ENCODE results near the gene LBHD1. TPM values are rescaled to one million over a fixed set of nuclear protein-coding genes. Genes with fewer than 3 reads are reported as not detected.
"Not testable (repeated sequence)": the region's sequence is repeated elsewhere in the genome, so short reads cannot be mapped to it uniquely, and the experiment has no call there.

Gene LBHD1
- total RNA-seq, 2 donors from 2014 or later: 4.9 to 5.6 TPM

GRCh38 chr11:62678433-62678769 lies 6.3 kb upstream of the LBHD1 start:
- no peak for DNase-seq
- H3K36me3 ChIP-seq (replicated peaks in 1 of 2; ENCODE audit: insufficient read depth in 1 of 2, low read depth in 2 of 2): peaks cover 0 to 5% of the 10 kb centered on the region in 2 donors
- WGBS, 2 donors: 2% methylated on average over 8 to 16 of the region's 16 CpGs
- TF ChIP-seq CTCF (IDR thresholded peaks at IDR 0.05): no peak
- TF ChIP-seq POLR2A (IDR thresholded peaks at IDR 0.05): no peak
- H3K27ac ChIP-seq: peak overlapping the region; percentile 81 to 92 (median 83)
- no peaks in the 10 kb centered on the region for H3K9me3 ChIP-seq
- H3K4me3 ChIP-seq: peak overlapping the region; percentile 57 to 89
- intact Hi-C loops (cut with DNase I): no loop called here
- no peaks in the 10 kb centered on the region for H3K27me3 ChIP-seq
- peaks cover 44% of the 10 kb centered on the region for H3K4me1 ChIP-seq
- no peak for ATAC-seq

GRCh38 chr11:62677714-62678113 lies 5.6 kb upstream of the LBHD1 start:
- TF ChIP-seq POLR2A (IDR thresholded peaks at IDR 0.05) (no peak), CTCF (IDR thresholded peaks at IDR 0.05) (no peak)
- Histone ChIP-seq H3K27me3 (no peaks in the 10 kb centered on the region), H3K36me3 (replicated peaks in 1 of 2; ENCODE audit: insufficient read depth in 1 of 2, low read depth in 2 of 2) (peaks cover 0 to 5% of the 10 kb centered on the region in 2 donors), H3K4me1 (peaks cover 50% of the 10 kb centered on the region), H3K4me3 (peak overlapping the region; percentile 57 to 89), H3K9me3 (no peaks in the 10 kb centered on the region), H3K27ac (peak overlapping the region in 1 of 4 donors; percentile 82)
- DNase-seq (no peak), ATAC-seq (no peak)
- WGBS, 2 donors: 62 to 76% methylated on average over 15 of the region's 15 CpGs
- intact Hi-C loops (cut with DNase I): no loop called here

GRCh38 chr11:62677156-62677555 lies 5.1 kb upstream of the LBHD1 start:
- TF ChIP-seq CTCF (IDR thresholded peaks at IDR 0.05) (no peak), POLR2A (IDR thresholded peaks at IDR 0.05) (no peak)
- Histone ChIP-seq H3K9me3 (no peaks in the 10 kb centered on the region), H3K27ac (no peak overlapping the region), H3K4me3 (no peak overlapping the region), H3K36me3 (replicated peaks in 1 of 2; ENCODE audit: insufficient read depth in 1 of 2, low read depth in 2 of 2) (peaks cover 0 to 5% of the 10 kb centered on the region in 2 donors), H3K4me1 (peaks cover 51% of the 10 kb centered on the region), H3K27me3 (no peaks in the 10 kb centered on the region)
- WGBS, 2 donors: 60 to 64% methylated on average over 6 of the region's 6 CpGs
- ATAC-seq (no peak), DNase-seq (no peak)
- intact Hi-C loops (cut with DNase I): no loop called here

GRCh38 chr11:62676698-62677097 lies 4.6 kb upstream of the LBHD1 start:
- no peak for DNase-seq
- ATAC-seq: no peak
- no peak for TF ChIP-seq CTCF (IDR thresholded peaks at IDR 0.05)
- no peak for TF ChIP-seq POLR2A (IDR thresholded peaks at IDR 0.05)
- intact Hi-C loops (cut with DNase I): no loop called here
- Histone ChIP-seq H3K4me1 (peaks cover 51% of the 10 kb centered on the region), H3K4me3 (no peak overlapping the region), H3K9me3 (no peaks in the 10 kb centered on the region), H3K36me3 (replicated peaks in 1 of 2; ENCODE audit: insufficient read depth in 1 of 2, low read depth in 2 of 2) (peaks cover 0 to 5% of the 10 kb centered on the region in 2 donors), H3K27me3 (no peaks in the 10 kb centered on the region), H3K27ac (no peak overlapping the region)
- WGBS, 2 donors: 34 to 41% methylated on average over 3 to 6 of the region's 6 CpGs

GRCh38 chr11:62675415-62675814 lies 3.3 kb upstream of the LBHD1 start:
- H3K27me3 ChIP-seq; H3K27ac ChIP-seq; intact Hi-C loops (cut with DNase I); DNase-seq; H3K36me3 ChIP-seq (replicated peaks in 1 of 2; ENCODE audit: insufficient read depth in 1 of 2, low read depth in 2 of 2); ATAC-seq; H3K9me3 ChIP-seq; H3K4me3 ChIP-seq: not testable (repeated sequence)
- 88 to 93% methylated on average over 10 of the region's 10 CpGs for WGBS, 2 donors
- H3K4me1 ChIP-seq: peaks cover 51% of the 10 kb centered on the region

All from body of pancreas (tissue), 4 donors.